ENCODE data around the gene TLR8.

DNA sequence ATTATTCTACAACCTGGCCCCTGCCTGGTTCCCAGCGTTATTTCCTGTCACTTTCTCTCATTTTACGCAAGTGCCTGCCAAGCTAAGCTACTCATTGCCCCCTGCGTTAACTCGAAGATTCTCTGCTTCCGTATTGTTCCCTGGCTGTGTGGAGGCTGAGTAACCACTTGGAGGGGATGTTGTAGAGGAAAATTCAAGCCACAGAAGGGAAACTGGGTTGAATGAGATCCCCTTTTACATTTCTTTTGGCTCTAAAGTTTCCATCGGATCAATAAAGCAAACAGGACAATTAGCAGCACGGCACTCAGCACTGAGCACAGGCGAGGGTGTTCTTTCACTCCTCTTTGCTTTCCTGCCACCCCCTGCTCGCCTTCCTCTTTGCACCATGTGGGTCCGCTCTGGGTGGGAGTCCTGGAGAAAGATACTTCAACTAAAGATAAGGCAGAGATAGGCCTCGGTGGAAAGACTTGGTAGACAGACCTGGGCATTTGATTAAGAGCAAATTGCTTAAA lies 64.3 kb downstream of the TLR8 start:
- TF ChIP-seq SP1 (IDR thresholded peaks at IDR 0.05), result no peak
- TF ChIP-seq TARDBP (IDR thresholded peaks at IDR 0.05), result no peak
- no peak for TF ChIP-seq HDGF (IDR thresholded peaks at IDR 0.05; ENCODE audit: borderline replicate concordance)
- no peak for TF ChIP-seq SUZ12 (IDR thresholded peaks at IDR 0.05)
- no peak for TF ChIP-seq FOXK2 (IDR thresholded peaks at IDR 0.05)
- no peak for TF ChIP-seq FOXA1 (IDR thresholded peaks at IDR 0.05)
- no peak for TF ChIP-seq NFRKB (IDR thresholded peaks at IDR 0.05)
- TF ChIP-seq FOXM1 (IDR thresholded peaks at IDR 0.05; ENCODE audit: borderline replicate concordance), result no peak
- no peak for TF ChIP-seq L3MBTL2 (conservative IDR thresholded peaks at IDR 0.05)
- TF ChIP-seq LEF1 (IDR thresholded peaks at IDR 0.05; ENCODE audit: borderline replicate concordance), result no peak
